Psoas muscle (tissue), 8 donors: ENCODE measurements around the gene TM9SF2. TPM values are rescaled to one million over a fixed set of nuclear protein-coding genes. Genes with fewer than 3 reads are reported as not detected.

Experiments
- ATAC-seq, 4 donors: fragments of 200-7000 bp; cut with Tn5 transposase; one replicate each; pipeline ENCODE4 v1.9.1; 2020; ENCODE audit warnings: moderate library complexity in 3 of 4, mild to moderate bottlenecking in 2 of 4
- DNase-seq, 2 donors: peaks; one replicate each; pipeline ENCODE4 v3.0.0-alpha.2; 2020
- H3K27ac ChIP-seq: fragments of 200-600 bp; one replicate; pipeline ENCODE4 v1.8.0; 2022
- H3K27me3 ChIP-seq, 3 donors: fragments of 200-600 bp in 1 of 3; one replicate each; pipeline versions ENCODE4 v1.6.1 to v1.8.0; 2013 to 2022; ENCODE audit warnings: low read length in 2 of 3, mild to moderate bottlenecking in 2 of 3, moderate library complexity in 1 of 3; ENCODE audit not compliant: insufficient read depth in 3 of 3
- H3K36me3 ChIP-seq, 2 donors: fragments of 200-600 bp in 1 of 2; one replicate each; pipeline versions ENCODE4 v1.6.1 to v1.8.0; 2013 to 2022; ENCODE audit warnings: low read depth in 1 of 2, mild to moderate bottlenecking in 1 of 2, moderate library complexity in 1 of 2; ENCODE audit not compliant: insufficient read depth in 1 of 2
- H3K4me1 ChIP-seq: fragments of 200-600 bp; one replicate; pipeline ENCODE4 v1.8.0; 2022
- H3K4me3 ChIP-seq: fragments of 200-600 bp; one replicate; pipeline ENCODE4 v1.8.0; 2022; ENCODE audit warnings: mild to moderate bottlenecking
- H3K9me3 ChIP-seq: fragments of 200-600 bp; one replicate; pipeline ENCODE4 v1.8.0; 2022
- CTCF ChIP-seq: fragments of 200-600 bp; IDR thresholded peaks from one replicate; pipeline ENCODE4 v1.8.0; 2022; ENCODE audit warnings: antibody characterized with exemption
- WGBS, 3 donors: extraction: QIAGEN DNeasy Blood & Tissue Kit; methylation state at CpG; one replicate each; pipeline versions ENCODE4 v1.1.6 to v1.1.7; 2013; 5-methylcytosine and 5-hydroxymethylcytosine counted together
- intact Hi-C, 2 donors: fragments of 100-400 bp; cut with DNase I; formaldehyde crosslinking; loops; one replicate each; pipeline versions ENCODE4 v1.11.0 to v1.14.2; 2022
- polyA plus RNA-seq, 3 donors: library from polyadenylated mRNA; stranded (reverse); fragments of 200-250 nt; gene quantifications; one replicate each; pipeline ENCODE4 v1.2.3, GENCODE V29; 2013
- total RNA-seq, 4 donors: library from RNA; stranded (reverse); fragmentation: NEBNext Ultra II Directional in 2 of 4; extraction: Animal tissue kit (Norgen Biotek cat#: 25700) in 2 of 4; gene quantifications; one replicate each; pipeline versions ENCODE4 v1.2.1 to v1.2.4, GENCODE V29; 2021 to 2023
- donor health status: healthy with polysubstance abuse.
- donor health status: DM: no; HTN: no; CAD: no; lungs with moderate emphysema.
- donor health status: Bipolar disorder and iron deficiency.
- donor health status: healthy.
- donor health status: DM: yes; HTN: yes; CAD: no.
- donor health status: DM: no; HTN: no; CAD: no.
- donor health status: DM: no; HTN: no; CAD: no.
- donor health status: DM: yes; HTN: yes; CAD: no.

TM9SF2 gene
- total and polyA plus RNA-seq, 7 donors, result 28.5 to 58.6 (median 42.3) TPM

GRCh38 chr13:99556867-99557443 lies 55.7 kb downstream of the TM9SF2 start:
- no peaks in the 10 kb centered on the region for H3K9me3 ChIP-seq
- ATAC-seq, result no peak
- 94 to 95% (median 95%) methylated on average over 7 of the region's 7 CpGs for WGBS, 3 donors
- intact Hi-C loops, result no loop called here
- no peak overlapping the region for H3K4me3 ChIP-seq
- DNase-seq, result no peak
- no peaks in the 10 kb centered on the region for H3K27me3 ChIP-seq
- no peaks in the 10 kb centered on the region for H3K4me1 ChIP-seq
- no peak overlapping the region for H3K27ac ChIP-seq
- no peak for TF ChIP-seq CTCF
- peaks cover 2 to 84% of the 10 kb centered on the region in 2 donors for H3K36me3 ChIP-seq

- H3K36me3 ChIP-seq, result peaks cover 0 to 83% of the 10 kb centered on the region in 2 donors
- TF ChIP-seq CTCF, result no peak
- 93 to 96% (median 95%) methylated on average over 4 of the region's 4 CpGs for WGBS, 3 donors
Measured at GRCh38 chr13:99558570-99559180, 57.4 kb downstream of the TM9SF2 start.

GRCh38 chr13:99559560-99559959 lies 58.3 kb downstream of the TM9SF2 start:
- intact Hi-C loops, result no loop called here

More at GRCh38 chr13:99558570-99559180, 57.4 kb downstream of the TM9SF2 start:
- no peaks in the 10 kb centered on the region for H3K27me3 ChIP-seq
- intact Hi-C loops, result no loop called here
- H3K27ac ChIP-seq, result no peak overlapping the region
- no peak overlapping the region for H3K4me3 ChIP-seq
- no peak for DNase-seq
- H3K9me3 ChIP-seq, result no peaks in the 10 kb centered on the region
- ATAC-seq, result no peak
- no peaks in the 10 kb centered on the region for H3K4me1 ChIP-seq

GRCh38 chr13:99563404-99563803 lies 62.1 kb downstream of the TM9SF2 start:
- DNase-seq (no peak), ATAC-seq (no peak)
- H3K9me3 ChIP-seq, result no peaks in the 10 kb centered on the region
- H3K27ac ChIP-seq, result no peak overlapping the region
- intact Hi-C loops, result no loop called here
- peaks cover 0 to 56% of the 10 kb centered on the region in 2 donors for H3K36me3 ChIP-seq
- no peak overlapping the region for H3K4me3 ChIP-seq
- TF ChIP-seq CTCF, result no peak
- no peaks in the 10 kb centered on the region for H3K4me1 ChIP-seq
- no peaks in the 10 kb centered on the region for H3K27me3 ChIP-seq

More at GRCh38 chr13:99559560-99559959, 58.3 kb downstream of the TM9SF2 start:
- no peak for DNase-seq
- Histone ChIP-seq H3K9me3 (no peaks in the 10 kb centered on the region), H3K4me1 (no peaks in the 10 kb centered on the region), H3K27me3 (no peaks in the 10 kb centered on the region), H3K27ac (no peak overlapping the region), H3K36me3 (peaks cover 0 to 83% of the 10 kb centered on the region in 2 donors), H3K4me3 (no peak overlapping the region)
- whole genome bisulfite sequencing, 3 donors, result 83 to 89% (median 84%) methylated on average over 2 of the region's 2 CpGs
- no peak for ATAC-seq
- no peak for TF ChIP-seq CTCF
